Esophagus squamous epithelium (tissue), 4 donors: ENCODE data around the gene SFXN5.

Experiments
- CTCF ChIP-seq, 6 experiments: fragments of 450-650 bp in 4 of 6; fragments of 200-600 bp in 2 of 6; sonication (generic) in 2 of 6; IDR thresholded peaks; one replicate each; pipeline ENCODE4 v1.5.1; 2016 to 2019; ENCODE audit warnings: antibody characterized with exemption in 6 of 6, mild to moderate bottlenecking in 4 of 6, moderate library complexity in 4 of 6
- POLR2A ChIP-seq, 4 donors: fragments of 450-650 bp; IDR thresholded peaks; one replicate each; pipeline ENCODE4 v1.6.1; 2017; ENCODE audit warnings: antibody characterized with exemption in 4 of 4, mild to moderate bottlenecking in 4 of 4, moderate library complexity in 3 of 4

GRCh38 chr2:72953528-72953927, 118.0 kb downstream of the SFXN5 start:
- TF ChIP-seq CTCF (IDR thresholded peaks at IDR 0.05) (no peak), POLR2A (IDR thresholded peaks at IDR 0.05) (no peak)
